Measurements from ENCODE around the gene SURF2.
"Not testable (repeated sequence)": the region's sequence is repeated elsewhere in the genome, so short reads cannot be mapped to it uniquely, and the experiment has no call there.

- not testable (repeated sequence) for TF ChIP-seq CTCF, POLR2A, POLR2AphosphoS5, EP300 (IDR thresholded peaks at IDR 0.05)
Measured at GRCh38 chr9:133377280-133377679, 20.9 kb downstream of the SURF2 start.

Data from suprapubic skin (tissue), 4 donors.